GM12878 (cell line): ENCODE results near the gene TRDN.

ENCODE experiments used
- CTCF ChIP-seq, 3 experiments: IDR thresholded peaks in 2 of 3; conservative IDR thresholded peaks in 1 of 3; 2 replicates each; pipeline ENCODE4 v1.5.1; 2011; ENCODE audit warnings: low read depth in 3 of 3, low read length in 3 of 3, mild to moderate bottlenecking in 3 of 3, control low read depth in 2 of 3, moderate library complexity in 2 of 3, inconsistent platforms in 1 of 3, mixed read lengths in 1 of 3; ENCODE audit not compliant: control insufficient read depth in 2 of 3, insufficient read depth in 1 of 3; ENCODE audit errors: extremely low read depth in 1 of 3
- E2F8 ChIP-seq: fragments of 450-650 bp; IDR thresholded peaks from 2 replicates; pipeline ENCODE4 v1.6.1; 2018; ENCODE audit warnings: mild to moderate bottlenecking, low read depth, moderate library complexity; ENCODE audit not compliant: partially characterized antibody
- EP300 ChIP-seq, 2 experiments: fragments of 150-350 bp in 1 of 2; IDR thresholded peaks; 2 replicates each; pipeline ENCODE4 v1.6.1; 2011 to 2012; ENCODE audit warnings: low read depth in 2 of 2, low read length in 2 of 2, borderline replicate concordance in 1 of 2, improper control_type of control experiment in 1 of 2, inconsistent platforms in 1 of 2; ENCODE audit not compliant: control insufficient read depth in 1 of 2
- MXI1 ChIP-seq: fragments of 150-350 bp; IDR thresholded peaks from 2 replicates; pipeline ENCODE4 v1.6.1; 2011; ENCODE audit warnings: low read depth, mild to moderate bottlenecking, inconsistent platforms, low read length, improper control_type of control experiment
- MYC ChIP-seq: IDR thresholded peaks from 2 replicates; pipeline ENCODE4 v1.6.1; 2011; ENCODE audit warnings: mild to moderate bottlenecking, low read length, moderate library complexity, inconsistent platforms; ENCODE audit not compliant: insufficient read depth, insufficient replicate concordance, insufficient read length, severe bottlenecking
- POLR2AphosphoS5 ChIP-seq: IDR thresholded peaks from 2 replicates; pipeline ENCODE4 v1.6.1; 2011; ENCODE audit warnings: mild to moderate bottlenecking, low read length, inconsistent platforms
- REST ChIP-seq: IDR thresholded peaks from 2 replicates; pipeline ENCODE4 v1.6.1; 2012; ENCODE audit warnings: mild to moderate bottlenecking, low read depth, low read length
- SIN3A ChIP-seq: IDR thresholded peaks from 2 replicates; pipeline ENCODE4 v1.6.1; 2012; ENCODE audit warnings: low read depth, low read length, improper control_type of control experiment
- ZNF217 ChIP-seq: fragments of 450-650 bp; IDR thresholded peaks from 2 replicates; pipeline ENCODE4 v1.6.1; 2017; ENCODE audit warnings: antibody characterized with exemption, mild to moderate bottlenecking

- TF ChIP-seq SIN3A = no peak
- no peak for TF ChIP-seq E2F8
- TF ChIP-seq MXI1 = no peak
- TF ChIP-seq ZNF217 = no peak
- no peak for TF ChIP-seq CTCF (IDR thresholded peaks at IDR 0.05 in 2 of 3, conservative IDR thresholded peaks at IDR 0.05 in 1 of 3; ENCODE audit: control insufficient read depth in 2 of 3, extremely low read depth in 1 of 3, insufficient read depth in 1 of 3, low read depth in 3 of 3, low read length in 3 of 3)
- no peak for TF ChIP-seq MYC
- no peak for TF ChIP-seq EP300 (IDR thresholded peaks at IDR 0.05; ENCODE audit: borderline replicate concordance in 1 of 2, control insufficient read depth in 1 of 2, low read depth in 2 of 2, low read length in 2 of 2)
- no peak for TF ChIP-seq REST
- TF ChIP-seq POLR2AphosphoS5 = no peak
Measured at GRCh38 chr6:123448306-123448884, 188.4 kb downstream of the TRDN start.
